Upper lobe of left lung (tissue), 6 donors: Measurements from ENCODE around the gene TTLL4. TPM values are rescaled to one million over a fixed set of nuclear protein-coding genes. Genes with fewer than 3 reads are reported as not detected.

Experiments used
- ATAC-seq, 2 donors: fragments of 200-7000 bp; cut with Tn5 transposase; one replicate each; pipeline ENCODE4 v1.9.1; 2022; ENCODE audit warnings: mild to moderate bottlenecking in 2 of 2, moderate library complexity in 2 of 2; ENCODE audit not compliant: low FRiP score in 2 of 2
- DNase-seq, 2 donors: peaks; one replicate each; pipeline ENCODE4 v3.0.0-alpha.2; 2019 to 2020
- H3K27ac ChIP-seq, 4 donors: fragments of 200-600 bp; sonication (generic); one replicate each; pipeline ENCODE4 v1.5.1; 2016 to 2019
- H3K27me3 ChIP-seq, 4 donors: fragments of 200-600 bp; sonication (generic); one replicate each; pipeline ENCODE4 v1.5.1; 2017 to 2019
- H3K36me3 ChIP-seq, 4 donors: fragments of 200-600 bp; sonication (generic); one replicate each; pipeline ENCODE4 v1.5.1; 2016 to 2019
- H3K4me1 ChIP-seq, 4 donors: fragments of 200-600 bp; sonication (generic); one replicate each; pipeline ENCODE4 v1.5.1; 2018 to 2019
- H3K4me3 ChIP-seq, 4 donors: fragments of 200-600 bp; sonication (generic); one replicate each; pipeline ENCODE4 v1.5.1; 2017 to 2019; ENCODE audit warnings: mild to moderate bottlenecking in 2 of 4, moderate library complexity in 1 of 4
- H3K9me3 ChIP-seq, 4 donors: fragments of 200-600 bp; sonication (generic); one replicate each; pipeline ENCODE4 v1.5.1; 2018 to 2019
- CTCF ChIP-seq, 6 experiments: fragments of 450-650 bp in 4 of 6; fragments of 200-600 bp in 2 of 6; sonication (generic) in 2 of 6; IDR thresholded peaks; one replicate each; pipeline ENCODE4 v1.5.1; 2016 to 2019; ENCODE audit warnings: antibody characterized with exemption in 6 of 6
- EP300 ChIP-seq, 4 donors: sonication (generic); formaldehyde crosslinking; IDR thresholded peaks; one replicate each; pipeline ENCODE4 v1.5.1; 2017; ENCODE audit warnings: antibody characterized with exemption in 4 of 4, control low read depth in 2 of 4
- POLR2A ChIP-seq, 4 donors: fragments of 450-650 bp; IDR thresholded peaks; one replicate each; pipeline ENCODE4 v1.5.1; 2016 to 2017; ENCODE audit warnings: antibody characterized with exemption in 4 of 4, mild to moderate bottlenecking in 2 of 4
- POLR2AphosphoS5 ChIP-seq, 2 donors: sonication (generic); formaldehyde crosslinking; IDR thresholded peaks; one replicate each; pipeline ENCODE4 v1.5.1; 2017; ENCODE audit warnings: antibody characterized with exemption in 2 of 2
- WGBS, 2 donors: methylation state at CpG; one replicate each; pipeline ENCODE4 v1.1.5; 2017 to 2018; 5-methylcytosine and 5-hydroxymethylcytosine counted together
- total RNA-seq, 6 donors: library from RNA; depleted of rRNA in 4 of 6; stranded (reverse); fragments of >200 nt in 4 of 6; gene quantifications; one replicate each; pipeline versions ENCODE4 v1.1.0 to v1.2.1, GENCODE V29; 2016 to 2021
- donor health status: DM: no; HTN: no; CAD: no; lungs with moderate emphysema.
- donor health status: DM: no; HTN: yes; CAD: no; lungs with severe emphysema.

Gene TTLL4
- total RNA-seq, 6 donors from 2014 or later = 21.1 to 46.1 (median 31.7) TPM

GRCh38 chr2:218799990-218800389 lies 89.4 kb downstream of the TTLL4 start:
- TF ChIP-seq POLR2AphosphoS5 (IDR thresholded peaks at IDR 0.05) (no peak), POLR2A (IDR thresholded peaks at IDR 0.05) (no peak), EP300 (IDR thresholded peaks at IDR 0.05) (no peak), CTCF (IDR thresholded peaks at IDR 0.05) (no peak)
- Histone ChIP-seq H3K4me1 (peaks cover 0 to 16% (median 5%) of the 10 kb centered on the region in 4 donors), H3K36me3 (no peaks in the 10 kb centered on the region), H3K27me3 (no peaks in the 10 kb centered on the region), H3K4me3 (no peak overlapping the region), H3K27ac (no peak overlapping the region), H3K9me3 (peaks cover 0 to 4% (median 2%) of the 10 kb centered on the region in 4 donors)
- WGBS, 2 donors = 62 to 69% methylated on average over 6 of the region's 6 CpGs
- DNase-seq = no peak
- ATAC-seq = no peak

- Histone ChIP-seq H3K9me3 (peaks cover 0 to 4% (median 2%) of the 10 kb centered on the region in 4 donors), H3K4me1 (peaks cover 6 to 33% (median 12%) of the 10 kb centered on the region in 4 donors), H3K4me3 (no peak overlapping the region), H3K27ac (peak overlapping the region in 1 of 4 donors; percentile 37), H3K27me3 (no peaks in the 10 kb centered on the region), H3K36me3 (no peaks in the 10 kb centered on the region)
- DNase-seq (no peak), ATAC-seq (no peak)
- WGBS, 2 donors = 13 to 17% methylated on average over 4 of the region's 4 CpGs
- TF ChIP-seq EP300 (IDR thresholded peaks at IDR 0.05) = no peak
- TF ChIP-seq POLR2AphosphoS5 (IDR thresholded peaks at IDR 0.05) = no peak
- TF ChIP-seq CTCF (IDR thresholded peaks at IDR 0.05) = no peak
- no peak for TF ChIP-seq POLR2A (IDR thresholded peaks at IDR 0.05)
These were observed 91.9 kb downstream of the TTLL4 start for GRCh38 chr2:218802386-218802994.

- TF ChIP-seq POLR2A (IDR thresholded peaks at IDR 0.05) = no peak
- no peak for ATAC-seq
- no peak overlapping the region for H3K4me3 ChIP-seq
These were observed 94.2 kb downstream of the TTLL4 start for GRCh38 chr2:218804817-218805216.

More at GRCh38 chr2:218804817-218805216, 94.2 kb downstream of the TTLL4 start:
- Histone ChIP-seq H3K36me3 (no peaks in the 10 kb centered on the region), H3K27me3 (no peaks in the 10 kb centered on the region), H3K27ac (peak overlapping the region in 2 of 4 donors; percentile 71 to 73), H3K4me1 (peaks cover 6 to 29% (median 13%) of the 10 kb centered on the region in 4 donors), H3K9me3 (peaks cover 0 to 4% (median 2%) of the 10 kb centered on the region in 4 donors)
- DNase-seq = no peak
- WGBS, 2 donors = 76 to 78% methylated on average over 1 of the region's 1 CpG

Other genes starting within 250 kb of the TTLL4 start
- gene USP37, start 142.5 kb upstream of the TTLL4 start, total RNA-seq = 10 to 100 TPM in 4 of 6 donors, 1 to 10 TPM in 2; 9.0 to 31.4 (median 13.1) TPM
- 10 to 100 TPM; 24.2 to 51.3 (median 35.9) TPM for gene CNOT9, start 142.0 kb upstream of the TTLL4 start, total RNA-seq
- under 1 TPM in 4 of 6 donors, not detected in 2; 0.30 to 0.98 (median 0.37) TPM for gene PLCD4, start 102.9 kb upstream of the TTLL4 start, total RNA-seq
- gene ZNF142, start 51.2 kb upstream of the TTLL4 start, total RNA-seq = 10 to 100 TPM; 17.1 to 58.7 (median 24.6) TPM
- gene BCS1L, start 51.2 kb upstream of the TTLL4 start, total RNA-seq = 100 to 1,000 TPM in 1 of 6 donors, 10 to 100 TPM in 5; 18.2 to 128 (median 32.2) TPM
- 10 to 100 TPM in 5 of 6 donors, 1 to 10 TPM in 1; 7.3 to 25.7 (median 17.8) TPM for gene RNF25, start 38.8 kb upstream of the TTLL4 start, total RNA-seq
- gene STK36, start 38.7 kb upstream of the TTLL4 start, total RNA-seq = 100 to 1,000 TPM in 1 of 6 donors, 10 to 100 TPM in 5; 21.3 to 153 (median 36.8) TPM
- 100 to 1,000 TPM in 5 of 6 donors, 10 to 100 TPM in 1; 70.1 to 178 (median 160) TPM for gene CYP27A1, start 71.3 kb downstream of the TTLL4 start, total RNA-seq
- gene PRKAG3, start 121.0 kb downstream of the TTLL4 start, total RNA-seq = not detected
- 1 to 10 TPM in 1 of 6 donors, under 1 TPM in 2, not detected in 3; 0.31 to 4.2 (median 0.44) TPM for gene WNT6, start 149.0 kb downstream of the TTLL4 start, total RNA-seq
- 1 to 10 TPM in 1 of 6 donors, under 1 TPM in 3, not detected in 2; 0.15 to 1.0 (median 0.55) TPM for gene WNT10A, start 170.0 kb downstream of the TTLL4 start, total RNA-seq
- gene CDK5R2, start 248.8 kb downstream of the TTLL4 start, total RNA-seq = not detected